PC-3 (cell line): Measurements from ENCODE around the gene IBA57. TPM values are rescaled to one million over a fixed set of nuclear protein-coding genes. Genes with fewer than 3 reads are reported as not detected.

ENCODE experiments used
- ATAC-seq: fragments of 200-7000 bp; cut with Tn5 transposase; 2 replicates; pipeline ENCODE4 v1.9.1; 2020; ENCODE audit warnings: mild to moderate bottlenecking, moderate library complexity
- BruUV-seq: library from RNA; stranded (reverse); fragments of 400-500 nt; replicated peaks from 2 replicates; lab custom pipeline; 2021; lab: Mats Ljungman, UMichigan
- CTCF ChIA-PET: fragments of 300-600 bp; sonication (Branson Sonifier 250); formaldehyde crosslinking; loops from one replicate; lab custom pipeline; 2022; ENCODE audit warnings: antibody characterized with exemption; lab: Charles Lee
- POLR2A ChIA-PET: fragments of 300-600 bp; sonication (Branson Sonifier 250); formaldehyde crosslinking; loops from one replicate; lab custom pipeline; 2022; ENCODE audit warnings: antibody characterized with exemption; ENCODE audit not compliant: unreplicated experiment; lab: Charles Lee
- DNase-seq: peaks from one replicate; pipeline ENCODE4 v3.0.0-alpha.2; 2015
- H2AFZ ChIP-seq: fragments of 300-600 bp; sonication (generic); 2 replicates; pipeline ENCODE4 v1.6.0; 2016; ENCODE audit warnings: antibody characterized with exemption, low read length
- H3F3A ChIP-seq: fragments of 300-600 bp; sonication (generic); one replicate; pipeline ENCODE4 v1.6.0; 2017; ENCODE audit warnings: antibody characterized with exemption, low read length, control low read depth, mild to moderate bottlenecking; ENCODE audit not compliant: unreplicated experiment
- H3K27ac ChIP-seq: fragments of 300-600 bp; sonication (generic); 2 replicates; pipeline ENCODE4 v1.5.1; 2016; ENCODE audit warnings: mild to moderate bottlenecking, low read length
- H3K27me3 ChIP-seq: fragments of 300-600 bp; sonication (generic); 2 replicates; pipeline ENCODE4 v1.6.1; 2016; ENCODE audit warnings: low read length, mixed read lengths
- H3K36me3 ChIP-seq: fragments of 300-600 bp; sonication (generic); 2 replicates; pipeline ENCODE4 v1.6.1; 2016; ENCODE audit warnings: low read depth, mixed run types, low read length, mixed read lengths
- H3K4me1 ChIP-seq: fragments of 300-600 bp; sonication (generic); 2 replicates; pipeline ENCODE4 v1.5.1; 2016; ENCODE audit warnings: low read length; ENCODE audit not compliant: insufficient read depth
- H3K4me2 ChIP-seq: fragments of 300-600 bp; sonication (generic); 2 replicates; pipeline ENCODE4 v1.6.0; 2016; ENCODE audit warnings: low read length
- H3K4me3 ChIP-seq: fragments of 300-600 bp; sonication (generic); 2 replicates; pipeline ENCODE4 v1.5.1; 2016; ENCODE audit warnings: mild to moderate bottlenecking, low read length, mixed read lengths
- H3K79me2 ChIP-seq: fragments of 300-600 bp; sonication (generic); 2 replicates; pipeline ENCODE4 v1.6.1; 2017; ENCODE audit warnings: low read length, mixed read lengths
- H3K9ac ChIP-seq: fragments of 300-600 bp; sonication (generic); 2 replicates; pipeline ENCODE4 v1.6.0; 2016; ENCODE audit warnings: mild to moderate bottlenecking, low read length
- H3K9me2 ChIP-seq: fragments of 300-600 bp; sonication (generic); replicated peaks from 2 replicates; pipeline ENCODE4 v1.6.1; 2016; ENCODE audit warnings: mixed run types, low read length, mixed read lengths
- H3K9me3 ChIP-seq: fragments of 300-600 bp; sonication (generic); 2 replicates; pipeline ENCODE4 v1.6.1; 2016; ENCODE audit warnings: low read length, mixed read lengths
- H4K20me1 ChIP-seq: fragments of 300-600 bp; sonication (generic); 2 replicates; pipeline ENCODE4 v1.6.1; 2016; ENCODE audit warnings: low read length, mixed read lengths
- CTCF ChIP-seq: fragments of 300-600 bp; sonication (generic); conservative IDR thresholded peaks from 2 replicates; pipeline ENCODE4 v1.5.1; 2017; ENCODE audit warnings: antibody characterized with exemption, low read depth, mild to moderate bottlenecking, low read length
- EZH2 ChIP-seq: fragments of 300-600 bp; sonication (generic); IDR thresholded peaks from one replicate; pipeline ENCODE4 v1.6.1; 2017; ENCODE audit warnings: antibody characterized with exemption, mild to moderate bottlenecking, low read length; ENCODE audit not compliant: unreplicated experiment
- EZH2phosphoT487 ChIP-seq: fragments of 300-600 bp; sonication (generic); IDR thresholded peaks from 2 replicates; pipeline ENCODE4 v1.6.1; 2018; ENCODE audit warnings: mild to moderate bottlenecking, antibody characterized with exemption, low read length, borderline replicate concordance
- intact Hi-C: fragments of 100-400 bp; cut with micrococcal nuclease; formaldehyde crosslinking; loops from 2 replicates; pipeline ENCODE4 v1.9.0; 2023
- total RNA-seq: library from RNA; depleted of rRNA; stranded (reverse); fragments of >200 nt; gene quantifications from 2 replicates; pipeline ENCODE4 v1.2.3, GENCODE V29; 2014

Gene IBA57
- total RNA-seq, 1 experiment from 2014 or later: 18.3 TPM

- H2AFZ ChIP-seq: no peak overlapping the region
- no peaks in the 10 kb centered on the region for H3F3A ChIP-seq
- no peaks in the 10 kb centered on the region for H3K27me3 ChIP-seq
- TF ChIP-seq EZH2 (no peak), CTCF (no peak), EZH2phosphoT487 (no peak)
- H3K4me2 ChIP-seq: no peak overlapping the region
- no peak overlapping the region for H3K27ac ChIP-seq
- no peaks in the 10 kb centered on the region for H3K9me3 ChIP-seq
- H3K79me2 ChIP-seq: no peaks in the 10 kb centered on the region
- no peak for DNase-seq
- BruUV-seq: no TSS peak
- H3K9ac ChIP-seq: no peak overlapping the region
- no peak overlapping the region for H3K4me3 ChIP-seq
- peaks cover 10% of the 10 kb centered on the region; the same call in 1 of the 2 replicates for H3K4me1 ChIP-seq
- POLR2A ChIA-PET: interaction anchor here (0.6 kb wide), 1 partner anchor 19 kb away, joined by 3 read pairs; no protein-coding TSS in a partner anchor
- intact Hi-C loops: loop anchor here (10.0 kb wide), 1 partner anchor 377 kb away; no protein-coding TSS in a partner anchor
- H3K9me2 ChIP-seq: no peaks in the 10 kb centered on the region
- CTCF ChIA-PET: no interaction called here
- no peaks in the 10 kb centered on the region for H3K36me3 ChIP-seq
- no peaks in the 10 kb centered on the region for H4K20me1 ChIP-seq
- ATAC-seq: no peak
Measured at GRCh38 chr1:228161362-228161761, 4.2 kb upstream of the IBA57 start.

- ChIA-PET CTCF (no interaction called here), POLR2A (interaction anchor here (0.6 kb wide), 1 partner anchor 20 kb away, joined by 3 read pairs; no protein-coding TSS in a partner anchor)
- no peak overlapping the region for H3K27ac ChIP-seq
Measured at GRCh38 chr1:228161866-228162265, 3.7 kb upstream of the IBA57 start.

More at GRCh38 chr1:228161866-228162265, 3.7 kb upstream of the IBA57 start:
- Histone ChIP-seq H3K4me2 (no peak overlapping the region), H3F3A (no peaks in the 10 kb centered on the region), H3K9ac (no peak overlapping the region), H3K27me3 (no peaks in the 10 kb centered on the region), H3K4me3 (no peak overlapping the region), H3K79me2 (peaks cover 3% of the 10 kb centered on the region; the same call in 1 of the 2 replicates), H2AFZ (no peak overlapping the region), H3K9me3 (no peaks in the 10 kb centered on the region), H3K9me2 (no peaks in the 10 kb centered on the region), H4K20me1 (no peaks in the 10 kb centered on the region), H3K36me3 (no peaks in the 10 kb centered on the region), H3K4me1 (peaks cover 15% of the 10 kb centered on the region)
- DNase-seq (no peak), ATAC-seq (no peak)
- TF ChIP-seq EZH2: no peak
- TF ChIP-seq CTCF: no peak
- TF ChIP-seq EZH2phosphoT487: no peak
- no TSS peak for BruUV-seq
- intact Hi-C loops: loop anchor here (10.0 kb wide), 1 partner anchor 377 kb away; no protein-coding TSS in a partner anchor
